Measurements from ENCODE around the gene FMO5. TPM values are rescaled to one million over a fixed set of nuclear protein-coding genes. Genes with fewer than 3 reads are reported as not detected.

Gene FMO5
- total RNA-seq, 1 donor = 3.6 TPM

DNA sequence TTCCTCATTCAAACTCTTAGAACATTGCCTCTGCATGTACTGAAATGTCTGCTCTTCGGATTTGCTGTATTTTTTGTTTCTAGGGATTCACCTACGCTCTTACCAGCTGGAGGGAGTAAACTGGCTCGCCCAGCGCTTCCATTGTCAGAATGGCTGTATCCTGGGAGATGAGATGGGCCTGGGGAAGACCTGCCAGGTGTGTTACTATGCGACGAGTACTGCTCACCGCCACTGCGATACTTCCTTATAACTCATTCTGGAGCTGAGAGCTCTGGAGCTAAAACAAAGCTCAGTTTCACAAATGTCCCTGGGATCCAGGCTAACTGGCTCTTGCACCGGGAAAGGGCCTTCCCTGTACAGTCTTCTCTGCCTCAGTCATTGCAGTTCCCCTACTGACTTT is 27.4 kb upstream of the FMO5 start:
- Histone ChIP-seq H3K27me3 (ENCODE audit: insufficient read depth, low read length) (no peaks in the 10 kb centered on the region), H3K36me3 (ENCODE audit: insufficient read depth, low read length) (peaks cover 8% of the 10 kb centered on the region), H3K27ac (ENCODE audit: low read depth, low read length) (no peak overlapping the region), H4K20me1 (ENCODE audit: insufficient read depth, low read length) (peaks cover 13% of the 10 kb centered on the region), H2AFZ (ENCODE audit: low read length) (no peak overlapping the region), H3K4me2 (ENCODE audit: insufficient read depth, low read length) (no peak overlapping the region), H3K9me3 (ENCODE audit: low read depth, low read length) (no peaks in the 10 kb centered on the region), H3K4me1 (ENCODE audit: insufficient read depth, low read length) (no peaks in the 10 kb centered on the region), H3K79me2 (ENCODE audit: insufficient read depth, low read length) (peaks cover 81% of the 10 kb centered on the region), H3K4me3 (ENCODE audit: insufficient read depth, low read length) (no peak overlapping the region)
- no peak for TF ChIP-seq CTCF (IDR thresholded peaks at IDR 0.05; ENCODE audit: extremely low read depth, low read depth, low read length)
- no peak for DNase-seq (ENCODE audit: insufficient read length, low spot score, missing footprints)

- Histone ChIP-seq H3K4me3 (ENCODE audit: insufficient read depth, low read length) (no peak overlapping the region), H3K9me3 (ENCODE audit: low read depth, low read length) (no peaks in the 10 kb centered on the region), H3K27ac (ENCODE audit: low read depth, low read length) (no peak overlapping the region), H3K27me3 (ENCODE audit: insufficient read depth, low read length) (no peaks in the 10 kb centered on the region), H3K4me1 (ENCODE audit: insufficient read depth, low read length) (peaks cover 16% of the 10 kb centered on the region), H4K20me1 (ENCODE audit: insufficient read depth, low read length) (peaks cover 21% of the 10 kb centered on the region), H3K79me2 (ENCODE audit: insufficient read depth, low read length) (peaks cover 91% of the 10 kb centered on the region), H3K4me2 (ENCODE audit: insufficient read depth, low read length) (no peak overlapping the region), H2AFZ (ENCODE audit: low read length) (no peak overlapping the region), H3K36me3 (ENCODE audit: insufficient read depth, low read length) (no peaks in the 10 kb centered on the region)
- no peak for TF ChIP-seq CTCF (IDR thresholded peaks at IDR 0.05; ENCODE audit: extremely low read depth, low read depth, low read length)
- DNase-seq (ENCODE audit: insufficient read length, low spot score, missing footprints) = no peak
These were observed 22.6 kb upstream of the FMO5 start for GRCh38 chr1:147247656-147248238.

GRCh38 chr1:147246910-147247655 is 21.9 kb upstream of the FMO5 start:
- no peak overlapping the region for H2AFZ ChIP-seq (ENCODE audit: low read length)
- no peak for DNase-seq (ENCODE audit: insufficient read length, low spot score, missing footprints)
- H3K4me3 ChIP-seq (ENCODE audit: insufficient read depth, low read length) = no peak overlapping the region
- peaks cover 21% of the 10 kb centered on the region for H4K20me1 ChIP-seq (ENCODE audit: insufficient read depth, low read length)
- peaks cover 84% of the 10 kb centered on the region for H3K79me2 ChIP-seq (ENCODE audit: insufficient read depth, low read length)
- H3K4me1 ChIP-seq (ENCODE audit: insufficient read depth, low read length) = peaks cover 18% of the 10 kb centered on the region
- H3K9me3 ChIP-seq (ENCODE audit: low read depth, low read length) = no peaks in the 10 kb centered on the region
- no peaks in the 10 kb centered on the region for H3K36me3 ChIP-seq (ENCODE audit: insufficient read depth, low read length)
- H3K4me2 ChIP-seq (ENCODE audit: insufficient read depth, low read length) = no peak overlapping the region
- no peaks in the 10 kb centered on the region for H3K27me3 ChIP-seq (ENCODE audit: insufficient read depth, low read length)
- no peak overlapping the region for H3K27ac ChIP-seq (ENCODE audit: low read depth, low read length)
- no peak for TF ChIP-seq CTCF (IDR thresholded peaks at IDR 0.05; ENCODE audit: extremely low read depth, low read depth, low read length)

DNA sequence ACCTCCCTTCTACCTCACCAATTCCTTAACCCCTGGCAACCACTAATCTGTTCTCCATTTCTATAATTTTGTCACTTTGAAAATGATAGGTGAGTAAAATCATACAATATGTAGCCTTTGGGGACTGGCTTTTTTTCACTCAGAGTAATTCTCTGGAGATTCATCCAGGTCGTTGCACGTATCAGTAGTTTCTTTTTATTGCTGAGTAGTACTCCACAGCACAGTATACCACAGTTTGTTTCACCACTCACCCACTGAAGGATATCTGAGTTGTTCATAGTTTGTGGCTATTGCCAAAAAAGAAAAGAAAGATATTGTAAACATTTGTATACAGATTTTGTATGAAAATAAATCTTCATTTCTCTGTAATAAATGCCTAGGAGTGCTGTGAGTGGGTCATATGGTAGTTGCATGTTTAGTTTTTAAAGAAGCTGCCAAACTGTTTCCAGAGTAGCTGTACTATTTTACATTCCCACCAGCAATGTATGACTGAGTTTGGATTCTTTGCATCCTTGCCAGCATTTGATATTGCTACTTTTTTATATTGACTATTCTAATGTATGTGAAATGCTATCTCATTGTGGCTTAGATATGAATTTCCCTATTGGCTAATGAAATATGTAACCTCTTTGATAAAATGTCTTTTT is 21.0 kb upstream of the FMO5 start:
- Histone ChIP-seq H3K27ac (ENCODE audit: low read depth, low read length) (no peak overlapping the region), H4K20me1 (ENCODE audit: insufficient read depth, low read length) (peaks cover 21% of the 10 kb centered on the region), H3K4me1 (ENCODE audit: insufficient read depth, low read length) (peaks cover 20% of the 10 kb centered on the region), H3K36me3 (ENCODE audit: insufficient read depth, low read length) (no peaks in the 10 kb centered on the region), H2AFZ (ENCODE audit: low read length) (no peak overlapping the region), H3K79me2 (ENCODE audit: insufficient read depth, low read length) (peaks cover 79% of the 10 kb centered on the region), H3K27me3 (ENCODE audit: insufficient read depth, low read length) (no peaks in the 10 kb centered on the region), H3K9me3 (ENCODE audit: low read depth, low read length) (no peaks in the 10 kb centered on the region), H3K4me3 (ENCODE audit: insufficient read depth, low read length) (no peak overlapping the region), H3K4me2 (ENCODE audit: insufficient read depth, low read length) (no peak overlapping the region)
- TF ChIP-seq CTCF (IDR thresholded peaks at IDR 0.05; ENCODE audit: extremely low read depth, low read depth, low read length) = no peak
- no peak for DNase-seq (ENCODE audit: insufficient read length, low spot score, missing footprints)

Measured in osteoblast (primary cell).